Liver (tissue), 9 donors: ENCODE measurements around the gene ZNF710. TPM values are rescaled to one million over a fixed set of nuclear protein-coding genes. Genes with fewer than 3 reads are reported as not detected.

Experiments used
- DNase-seq: peaks from one replicate; pipeline ENCODE4 v3.0.0-alpha.2; 2017; ENCODE audit warnings: low spot score
- H3K27ac ChIP-seq, 2 donors: one replicate each; pipeline ENCODE4 v1.7.0; 2013; ENCODE audit warnings: inconsistent platforms in 2 of 2, low read length in 2 of 2, control low read depth in 1 of 2, low read depth in 1 of 2, mild to moderate bottlenecking in 1 of 2
- H3K27me3 ChIP-seq, 4 donors: one replicate each; pipeline versions ENCODE4 v1.6.1 to v1.7.0; 2013; ENCODE audit warnings: low read length in 3 of 4, inconsistent platforms in 1 of 4, mild to moderate bottlenecking in 1 of 4, moderate library complexity in 1 of 4; ENCODE audit not compliant: control insufficient read depth in 4 of 4, insufficient read depth in 4 of 4
- H3K36me3 ChIP-seq, 4 donors: one replicate each; pipeline versions ENCODE4 v1.6.1 to v1.7.0; 2013; ENCODE audit warnings: low read length in 3 of 4, mild to moderate bottlenecking in 3 of 4, low read depth in 1 of 4, moderate library complexity in 1 of 4; ENCODE audit not compliant: control insufficient read depth in 4 of 4, insufficient read depth in 3 of 4
- H3K4me1 ChIP-seq, 4 donors: one replicate each; pipeline versions ENCODE4 v1.6.1 to v1.7.0; 2013; ENCODE audit warnings: low read length in 3 of 4, mild to moderate bottlenecking in 3 of 4, moderate library complexity in 1 of 4; ENCODE audit not compliant: control insufficient read depth in 4 of 4, insufficient read depth in 4 of 4
- H3K4me3 ChIP-seq, 3 donors: one replicate each; pipeline versions ENCODE4 v1.6.1 to v1.7.0; 2013; ENCODE audit warnings: low read length in 3 of 3, control low read depth in 1 of 3, low read depth in 1 of 3, mild to moderate bottlenecking in 1 of 3
- H3K9ac ChIP-seq, 2 donors: one replicate each; pipeline ENCODE4 v1.7.0; 2013; ENCODE audit warnings: low read length in 2 of 2, mild to moderate bottlenecking in 2 of 2, moderate library complexity in 2 of 2, control low read depth in 1 of 2, low read depth in 1 of 2
- H3K9me3 ChIP-seq, 4 donors: one replicate each; pipeline versions ENCODE4 v1.6.1 to v1.7.0; 2013; ENCODE audit warnings: low read length in 3 of 4; ENCODE audit not compliant: control insufficient read depth in 4 of 4
- CTCF ChIP-seq: fragments of 150-350 bp; IDR thresholded peaks from 2 replicates; pipeline ENCODE4 v1.5.1; 2017; ENCODE audit warnings: improper control_type of control experiment, low read depth, low read length; ENCODE audit not compliant: missing input control
- EGR1 ChIP-seq, 2 donors: IDR thresholded peaks; 2 replicates each; pipeline ENCODE4 v1.6.1; 2016 to 2018; ENCODE audit warnings: antibody characterized with exemption in 2 of 2, low read depth in 2 of 2
- FOXA1 ChIP-seq: IDR thresholded peaks from 2 replicates; pipeline ENCODE4 v1.6.1; 2016; ENCODE audit warnings: antibody characterized with exemption
- FOXA2 ChIP-seq: IDR thresholded peaks from 2 replicates; pipeline ENCODE4 v1.6.1; 2016; ENCODE audit warnings: antibody characterized with exemption
- GABPA ChIP-seq, 2 donors: IDR thresholded peaks in 1 of 2; conservative IDR thresholded peaks in 1 of 2; 2 replicates each; pipeline ENCODE4 v1.6.1; 2016; ENCODE audit warnings: antibody characterized with exemption in 2 of 2, mild to moderate bottlenecking in 1 of 2, moderate library complexity in 1 of 2
- HNF4A ChIP-seq, 2 donors: conservative IDR thresholded peaks; 2 replicates each; pipeline ENCODE4 v1.6.1; 2016; ENCODE audit warnings: antibody characterized with exemption in 2 of 2, mild to moderate bottlenecking in 2 of 2
- HNF4G ChIP-seq: IDR thresholded peaks from 2 replicates; pipeline ENCODE4 v1.6.1; 2016; ENCODE audit warnings: antibody characterized with exemption
- JUND ChIP-seq, 2 donors: IDR thresholded peaks; 2 replicates each; pipeline ENCODE4 v1.6.1; 2016; ENCODE audit warnings: antibody characterized with exemption in 2 of 2
- NR2F2 ChIP-seq: IDR thresholded peaks from 2 replicates; pipeline ENCODE4 v1.6.1; 2016; ENCODE audit warnings: antibody characterized with exemption
- RAD21 ChIP-seq, 2 donors: IDR thresholded peaks; 2 replicates each; pipeline ENCODE4 v1.6.1; 2016; ENCODE audit warnings: antibody characterized with exemption in 2 of 2, mild to moderate bottlenecking in 2 of 2
- REST ChIP-seq: IDR thresholded peaks from 2 replicates; pipeline ENCODE4 v1.6.1; 2016; ENCODE audit warnings: antibody characterized with exemption, mild to moderate bottlenecking
- RXRA ChIP-seq, 2 donors: IDR thresholded peaks; 2 replicates each; pipeline ENCODE4 v1.6.1; 2017 to 2018; ENCODE audit warnings: antibody characterized with exemption in 2 of 2, mild to moderate bottlenecking in 1 of 2
- SP1 ChIP-seq: IDR thresholded peaks from 2 replicates; pipeline ENCODE4 v1.6.1; 2018; ENCODE audit warnings: antibody characterized with exemption, mild to moderate bottlenecking
- TAF1 ChIP-seq: conservative IDR thresholded peaks from 2 replicates; pipeline ENCODE4 v1.6.1; 2016; ENCODE audit warnings: antibody characterized with exemption, mild to moderate bottlenecking
- YY1 ChIP-seq: IDR thresholded peaks from 2 replicates; pipeline ENCODE4 v1.6.1; 2016; ENCODE audit warnings: antibody characterized with exemption, mild to moderate bottlenecking
- ZBTB33 ChIP-seq: IDR thresholded peaks from 2 replicates; pipeline ENCODE4 v1.6.1; 2016; ENCODE audit warnings: antibody characterized with exemption
- WGBS: extraction: QIAGEN DNeasy Blood & Tissue Kit; methylation state at CpG from one replicate; pipeline ENCODE4 v1.1.7; 2013; 5-methylcytosine and 5-hydroxymethylcytosine counted together
- polyA plus RNA-seq, 2 donors: library from polyadenylated mRNA; stranded (reverse) in 1 of 2; unstranded in 1 of 2; fragments of 200-250 nt in 1 of 2; fragments of >200 nt in 1 of 2; fragmentation: Nextera tagmentation in 1 of 2; extraction: Ambion mirVana in 1 of 2; gene quantifications; one replicate each; pipeline versions ENCODE4 v1.2.1 to v1.2.3, GENCODE V29; 2013 to 2015
- total RNA-seq, 2 donors: library from RNA; depleted of rRNA; stranded (reverse); fragments of >200 nt; gene quantifications; one replicate each; pipeline ENCODE4 v1.2.3, GENCODE V29; 2014
- TF ChIP-seq, protein P1 (sequence below): IDR thresholded peaks from 2 replicates; pipeline ENCODE4 v1.6.1; 2016; ENCODE audit warnings: antibody characterized with exemption
- TF ChIP-seq, protein P2 (sequence below): IDR thresholded peaks from 2 replicates; pipeline ENCODE4 v1.6.1; 2016; ENCODE audit warnings: antibody characterized with exemption
- donor health status: healthy.
- donor health status: healthy.
- donor health status: healthy.
- donor health status: healthy.
- donor health status: healthy.

Gene ZNF710
- total and polyA plus RNA-seq, 4 donors: 1.9 to 15.3 (median 5.4) TPM

- Histone ChIP-seq H3K4me3 (no peak overlapping the region), H3K27me3 (no peaks in the 10 kb centered on the region), H3K4me1 (peaks cover 25 to 51% (median 39%) of the 10 kb centered on the region in 4 donors), H3K27ac (peak overlapping the region; percentile 57 to 67), H3K9me3 (no peaks in the 10 kb centered on the region), H3K36me3 (no peaks in the 10 kb centered on the region), H3K9ac (no peak overlapping the region)
- no peak for DNase-seq
- WGBS: 60% methylated on average over 14 of the region's 14 CpGs
- TF ChIP-seq ZBTB33: no peak
- no peak for TF ChIP-seq HNF4G
- no peak for TF ChIP-seq FOXA1
- TF ChIP-seq TAF1: no peak
- TF ChIP-seq JUND (IDR thresholded peaks at IDR 0.05): no peak
- TF ChIP-seq NR2F2: no peak
Measured at GRCh38 chr15:90037961-90038631, 37.0 kb downstream of the ZNF710 start.

DNA sequence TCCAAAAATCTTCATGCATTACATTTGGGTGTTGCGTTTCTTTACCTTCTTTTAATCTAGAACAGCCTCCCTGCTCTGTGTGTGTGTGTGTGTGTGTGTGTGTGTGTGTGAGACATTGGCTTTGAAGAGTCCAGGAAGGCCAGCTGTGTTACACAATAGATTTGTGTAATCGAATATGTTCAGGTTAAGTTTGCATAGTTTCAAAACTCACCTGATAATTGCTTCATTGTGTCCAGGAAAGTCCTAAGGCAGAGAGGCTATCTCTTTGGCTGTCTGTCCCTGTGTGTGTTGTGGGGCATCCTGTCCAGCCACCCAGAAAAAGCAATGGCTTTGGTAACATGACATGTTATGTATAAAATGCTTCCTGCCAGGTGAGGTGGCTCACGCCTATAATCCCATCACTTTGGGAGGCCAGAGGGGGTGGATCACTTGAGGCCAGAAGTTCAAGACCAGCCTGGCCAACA lies 37.5 kb downstream of the ZNF710 start:
- H3K4me1 ChIP-seq: peaks cover 25 to 50% (median 38%) of the 10 kb centered on the region in 4 donors
- H3K27ac ChIP-seq: peak overlapping the region; percentile 57 to 67
- DNase-seq: no peak
- H3K27me3 ChIP-seq: no peaks in the 10 kb centered on the region
- no peak for TF ChIP-seq CTCF
- peak in 1 of 2 donors; percentile 69 for TF ChIP-seq GABPA (IDR thresholded peaks at IDR 0.05 in 1 of 2, conservative IDR thresholded peaks at IDR 0.05 in 1 of 2)
- TF ChIP-seq, protein P1, sequence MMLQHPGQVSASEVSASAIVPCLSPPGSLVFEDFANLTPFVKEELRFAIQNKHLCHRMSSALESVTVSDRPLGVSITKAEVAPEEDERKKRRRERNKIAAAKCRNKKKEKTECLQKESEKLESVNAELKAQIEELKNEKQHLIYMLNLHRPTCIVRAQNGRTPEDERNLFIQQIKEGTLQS: peak; percentile 47
- peak; percentile 49 for TF ChIP-seq HNF4G
- TF ChIP-seq RXRA (IDR thresholded peaks at IDR 0.05): peak; percentile 86 to 96
- TF ChIP-seq, protein P2, sequence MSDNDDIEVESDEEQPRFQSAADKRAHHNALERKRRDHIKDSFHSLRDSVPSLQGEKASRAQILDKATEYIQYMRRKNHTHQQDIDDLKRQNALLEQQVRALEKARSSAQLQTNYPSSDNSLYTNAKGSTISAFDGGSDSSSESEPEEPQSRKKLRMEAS: peak; percentile 91
- peak in 1 of 2 donors; percentile 78 for TF ChIP-seq EGR1 (IDR thresholded peaks at IDR 0.05; ENCODE audit: low read depth in 2 of 2)
- peak; percentile 56 to 58 for TF ChIP-seq RAD21 (IDR thresholded peaks at IDR 0.05)
- peak; percentile 88 to 94 for TF ChIP-seq HNF4A (conservative IDR thresholded peaks at IDR 0.05)
- TF ChIP-seq ZBTB33: no peak
- peak; percentile 80 for TF ChIP-seq SP1
- peak; percentile 67 for TF ChIP-seq FOXA1
- TF ChIP-seq FOXA2: peak; percentile 63
- TF ChIP-seq JUND (IDR thresholded peaks at IDR 0.05): peak; percentile 56 to 83
- peak; percentile 72 for TF ChIP-seq REST
- TF ChIP-seq YY1: peak; percentile 80
- peak; percentile 44 for TF ChIP-seq NR2F2
- TF ChIP-seq TAF1: no peak
- no peak overlapping the region for H3K4me3 ChIP-seq
- no peaks in the 10 kb centered on the region for H3K36me3 ChIP-seq
- 26% methylated on average over 3 of the region's 3 CpGs for WGBS
- H3K9ac ChIP-seq: no peak overlapping the region
- no peaks in the 10 kb centered on the region for H3K9me3 ChIP-seq
